GM12878 (cell line): ENCODE measurements around the gene YIF1A. TPM values are rescaled to one million over a fixed set of nuclear protein-coding genes. Genes with fewer than 3 reads are reported as not detected.
"Not testable (repeated sequence)": the region's sequence is repeated elsewhere in the genome, so short reads cannot be mapped to it uniquely, and the experiment has no call there.

ENCODE experiments used
- ATAC-seq: fragments of 200-7000 bp; cut with Tn5 transposase; 3 replicates; pipeline ENCODE4 v1.9.1; 2020; ENCODE audit warnings: mild to moderate bottlenecking, moderate library complexity
- BruUV-seq: library from RNA; stranded (reverse); fragments of 400-500 nt; replicated peaks from 2 replicates; lab custom pipeline; 2021; lab: Mats Ljungman, UMichigan
- CTCF ChIA-PET: fragments of 300-600 bp; sonication (Branson Sonifier 250); formaldehyde crosslinking; extraction: SDS; loops from one replicate; lab custom pipeline; 2021; ENCODE audit warnings: inconsistent platforms; lab: Yijun Ruan, JAX
- POLR2A ChIA-PET: fragments of 350-600 bp; formaldehyde crosslinking; extraction: SDS; loops from one replicate; lab custom pipeline; 2021; ENCODE audit warnings: inconsistent platforms; lab: Charles Lee
- RAD21 ChIA-PET: fragments of 300-600 bp; sonication (Branson Sonifier 250); formaldehyde crosslinking; loops from one replicate; lab custom pipeline; 2023; ENCODE audit warnings: antibody characterized with exemption; ENCODE audit not compliant: unreplicated experiment; lab: Charles Lee
- SMC1A ChIA-PET: fragments of 300-600 bp; sonication (Branson Sonifier 250); formaldehyde crosslinking; loops from one replicate; lab custom pipeline; 2023; ENCODE audit not compliant: unreplicated experiment, uncharacterized antibody; lab: Charles Lee
- DNase-seq: peaks from one replicate; pipeline ENCODE4 v3.0.0-alpha.2; 2011; ENCODE audit warnings: low read depth, low spot score
- FAIRE-seq: peaks from 3 replicates; lab custom pipeline; 2011; peaks lifted over from hg19 to GRCh38; lab: Jason Lieb, UNC
- H2AFZ ChIP-seq: 2 replicates; pipeline ENCODE4 v1.6.0; 2011; ENCODE audit warnings: low read depth, low read length, control low read depth; ENCODE audit not compliant: control insufficient read depth
- H3K27ac ChIP-seq: 2 replicates; pipeline ENCODE4 v1.5.1; 2011; ENCODE audit warnings: control low read depth; ENCODE audit not compliant: control insufficient read depth, insufficient read depth
- H3K27me3 ChIP-seq, 2 experiments: replicated peaks in 1 of 2; 2 replicates each; pipeline versions ENCODE4 v1.6.0 to v1.6.1; 2011; ENCODE audit warnings: low read length in 1 of 2; ENCODE audit not compliant: control insufficient read depth in 2 of 2, insufficient read depth in 2 of 2
- H3K36me3 ChIP-seq, 2 experiments: 2 replicates each; pipeline ENCODE4 v1.5.1; 2011; ENCODE audit warnings: low read length in 1 of 2; ENCODE audit not compliant: control insufficient read depth in 2 of 2, insufficient read depth in 2 of 2
- H3K4me1 ChIP-seq: 2 replicates; pipeline ENCODE4 v1.6.1; 2011; ENCODE audit warnings: mild to moderate bottlenecking, low read length, moderate library complexity, mixed read lengths; ENCODE audit not compliant: control insufficient read depth, insufficient read depth
- H3K4me2 ChIP-seq: 2 replicates; pipeline ENCODE4 v1.6.0; 2011; ENCODE audit warnings: control low read depth; ENCODE audit not compliant: control insufficient read depth, insufficient read depth
- H3K4me3 ChIP-seq: fragments of 200-600 bp; sonication (generic); 2 replicates; pipeline ENCODE4 v1.5.1; 2016
- H3K79me2 ChIP-seq: 2 replicates; pipeline ENCODE4 v1.6.0; 2011; ENCODE audit warnings: low read length; ENCODE audit not compliant: control insufficient read depth, insufficient read depth
- H3K9ac ChIP-seq: 2 replicates; pipeline ENCODE4 v1.8.0; 2011; ENCODE audit warnings: low read length, control low read depth, mixed read lengths; ENCODE audit not compliant: control insufficient read depth, insufficient read depth
- H3K9me3 ChIP-seq: replicated peaks from 3 replicates; pipeline ENCODE4 v1.5.1; 2011; ENCODE audit warnings: mild to moderate bottlenecking, low read length; ENCODE audit not compliant: control insufficient read depth, insufficient read depth
- H4K20me1 ChIP-seq: 2 replicates; pipeline ENCODE4 v1.6.0; 2011; ENCODE audit not compliant: control insufficient read depth, insufficient read depth
- CEBPB ChIP-seq, 2 experiments: fragments of 150-350 bp in 1 of 2; IDR thresholded peaks; 2 replicates each; pipeline ENCODE4 v1.6.1; 2012 to 2014; ENCODE audit warnings: low read depth in 2 of 2, low read length in 2 of 2, borderline replicate concordance in 1 of 2, inconsistent platforms in 1 of 2
- POU2F2 ChIP-seq: IDR thresholded peaks from 3 replicates; pipeline ENCODE4 v1.6.1; 2011; ENCODE audit warnings: low read depth, mild to moderate bottlenecking, low read length, borderline replicate concordance
- RAD51 ChIP-seq: fragments of 450-650 bp; IDR thresholded peaks from 2 replicates; pipeline ENCODE4 v1.6.1; 2016; ENCODE audit warnings: moderate library complexity, mild to moderate bottlenecking, inconsistent platforms
- SIN3A ChIP-seq: IDR thresholded peaks from 2 replicates; pipeline ENCODE4 v1.6.1; 2012; ENCODE audit warnings: low read depth, low read length, improper control_type of control experiment
- YBX1 ChIP-seq: fragments of 450-650 bp; IDR thresholded peaks from 2 replicates; pipeline ENCODE4 v1.6.1; 2016; ENCODE audit warnings: antibody characterized with exemption
- ZZZ3 ChIP-seq: IDR thresholded peaks from 2 replicates; pipeline ENCODE4 v1.6.1; 2011; ENCODE audit warnings: low read depth; ENCODE audit not compliant: control insufficient read depth, insufficient read length
- WGBS: methylation state at CpG from one replicate; pipeline ENCODE4 v1.1.6; 2016; ENCODE audit warnings: low lambda C conversion rate; ENCODE audit not compliant: insufficient replicate concordance, insufficient coverage; ENCODE audit errors: missing lambda C conversion rate; 5-methylcytosine and 5-hydroxymethylcytosine counted together
- in situ Hi-C: fragments of 300-500 bp; cut with MboI; formaldehyde crosslinking; loops from 9 replicates; pipeline ENCODE4 v1.14.3; 2018; ENCODE audit warnings: mixed read lengths
- intact Hi-C: fragments of 100-400 bp; cut with micrococcal nuclease; formaldehyde crosslinking; loops from one replicate; pipeline ENCODE4 v1.14.2; 2022; ENCODE audit not compliant: unreplicated experiment
- polyA plus RNA-seq, 11 experiments: library from polyadenylated mRNA; depleted of rRNA in 4 of 11; unstranded in 6 of 11; stranded (reverse) in 5 of 11; fragments of >200 nt; fragmentation: Nextera tagmentation in 4 of 11; fragmentation: Illumina TruSeq in 1 of 11; extraction: Ambion mirVana in 4 of 11; extraction: Trizol in 1 of 11; gene quantifications; 1 replicate in 1 of 11; 2 replicates in 10 of 11; pipeline versions ENCODE4 v1.2.1 to v1.2.3, GENCODE V29; 2011 to 2016; ENCODE audit warnings: inconsistent platforms in 2 of 11, missing spikeins in 2 of 11, low read depth in 1 of 11
- total RNA-seq, 4 experiments: library from RNA; depleted of rRNA in 3 of 4; stranded (reverse); fragments of >200 nt in 3 of 4; fragmentation: Illumina TruSeq in 1 of 4; extraction: Trizol in 1 of 4; gene quantifications; 2 replicates each; pipeline versions ENCODE4 v1.2.1 to v1.2.3, GENCODE V29; 2013 to 2021
- TF ChIP-seq, protein P1 (sequence below): IDR thresholded peaks from 2 replicates; pipeline ENCODE4 v1.6.1; 2012; ENCODE audit warnings: low read depth, low read length, improper control_type of control experiment

YIF1A gene
- total and polyA plus RNA-seq, 10 of the 15 experiments (the other 5 are each of a cell fraction or from before 2014, with no cell fraction given): 6.6 to 128 (median 71.7) TPM

DNA sequence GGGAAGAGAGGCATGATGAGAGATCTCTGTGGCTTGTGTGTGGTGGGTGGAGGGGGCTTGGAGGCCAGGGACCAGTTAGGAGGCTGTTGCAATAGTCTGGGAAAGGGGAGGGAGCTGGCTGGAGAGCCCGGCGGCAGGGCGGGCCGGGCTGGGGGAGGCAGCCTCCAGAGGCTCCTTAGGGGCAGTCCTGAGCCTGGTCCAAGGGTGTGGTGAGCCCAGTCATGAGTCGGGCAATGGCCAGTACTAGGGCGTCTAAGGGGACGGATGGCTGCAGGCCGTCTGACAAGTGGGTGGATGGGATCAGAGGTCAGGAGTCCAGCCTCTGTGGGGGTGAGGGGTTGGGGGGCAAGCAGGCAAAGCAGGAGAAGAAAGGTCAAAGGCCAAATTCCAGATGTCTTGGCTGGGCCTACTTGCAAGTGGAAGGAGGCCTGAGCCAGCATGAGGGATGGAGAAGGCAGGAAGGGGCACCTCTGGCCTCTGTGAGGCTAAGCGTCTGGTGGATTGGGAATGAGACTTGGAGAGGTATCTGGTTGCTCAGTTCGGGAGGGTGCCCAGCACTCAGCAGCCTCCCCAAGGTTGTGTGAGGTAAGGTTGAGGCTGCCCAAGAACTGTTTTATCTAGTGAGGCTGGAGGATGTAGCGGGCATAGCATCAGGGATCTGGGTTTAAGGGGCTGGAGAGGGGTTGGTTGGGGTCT is 33.9 kb upstream of the YIF1A start (continued):
- TF ChIP-seq YBX1 (no peak), POU2F2 (no peak), SIN3A (no peak), RAD51 (no peak), CEBPB (IDR thresholded peaks at IDR 0.05; ENCODE audit: borderline replicate concordance in 1 of 2, low read depth in 2 of 2, low read length in 2 of 2) (no peak)
- TF ChIP-seq, protein P1, sequence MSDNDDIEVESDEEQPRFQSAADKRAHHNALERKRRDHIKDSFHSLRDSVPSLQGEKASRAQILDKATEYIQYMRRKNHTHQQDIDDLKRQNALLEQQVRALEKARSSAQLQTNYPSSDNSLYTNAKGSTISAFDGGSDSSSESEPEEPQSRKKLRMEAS: no peak

DNA sequence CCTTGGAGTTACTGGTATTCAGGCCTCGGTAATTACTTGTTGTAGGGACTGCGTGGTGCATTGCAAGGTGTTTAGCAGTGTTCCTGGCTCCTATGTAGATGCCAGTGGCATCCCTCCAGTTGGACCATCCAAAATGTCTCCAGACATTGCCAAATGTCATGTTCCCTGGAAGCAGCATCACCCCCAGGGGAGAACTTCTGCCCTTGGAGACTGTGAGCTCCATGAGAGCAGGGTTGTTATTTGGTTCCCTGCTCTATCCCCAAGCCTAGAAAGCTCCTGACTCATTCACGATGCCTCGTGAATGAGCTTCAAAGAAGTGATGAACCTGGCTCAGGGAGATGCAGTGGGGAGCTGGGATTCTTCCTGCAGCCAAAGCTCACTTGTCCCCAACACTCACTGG is 32.7 kb upstream of the YIF1A start:
- FAIRE-seq (no peak), DNase-seq (no peak), ATAC-seq (no peak)
- Histone ChIP-seq H3K9ac (no peak overlapping the region), H3K27ac (no peak overlapping the region), H3K4me1 (peaks cover 18% of the 10 kb centered on the region), H4K20me1 (no peaks in the 10 kb centered on the region), H3K27me3 (no peaks in the 10 kb centered on the region; a peak in 1 of 4 replicates), H3K4me2 (no peak overlapping the region), H3K79me2 (no peaks in the 10 kb centered on the region), H3K9me3 (no peaks in the 10 kb centered on the region; the same call in 2 of the 3 replicates), H3K36me3 (no peaks in the 10 kb centered on the region), H2AFZ (no peak overlapping the region), H3K4me3 (no peak overlapping the region)
- no TSS peak for BruUV-seq
- no peak for TF ChIP-seq CEBPB (IDR thresholded peaks at IDR 0.05; ENCODE audit: borderline replicate concordance in 1 of 2, low read depth in 2 of 2, low read length in 2 of 2)
- no peak for TF ChIP-seq ZZZ3
- 80% methylated on average over 4 of the region's 4 CpGs for WGBS
- intact Hi-C loops: no loop called here
- POLR2A ChIA-PET: no interaction called here
- SMC1A ChIA-PET: interaction anchor here (1.0 kb wide), 1 partner anchor 9 kb away, joined by 3 read pairs; no protein-coding TSS in a partner anchor
- CTCF ChIA-PET: interaction anchor here (1.9 kb wide), 1 partner anchor 9 kb away, joined by 8 read pairs; no protein-coding TSS in a partner anchor
- in situ Hi-C loops: no loop called here
- RAD21 ChIA-PET: interaction anchor here (1.5 kb wide), 1 partner anchor 9 kb away, joined by 5 read pairs; no protein-coding TSS in a partner anchor

DNA sequence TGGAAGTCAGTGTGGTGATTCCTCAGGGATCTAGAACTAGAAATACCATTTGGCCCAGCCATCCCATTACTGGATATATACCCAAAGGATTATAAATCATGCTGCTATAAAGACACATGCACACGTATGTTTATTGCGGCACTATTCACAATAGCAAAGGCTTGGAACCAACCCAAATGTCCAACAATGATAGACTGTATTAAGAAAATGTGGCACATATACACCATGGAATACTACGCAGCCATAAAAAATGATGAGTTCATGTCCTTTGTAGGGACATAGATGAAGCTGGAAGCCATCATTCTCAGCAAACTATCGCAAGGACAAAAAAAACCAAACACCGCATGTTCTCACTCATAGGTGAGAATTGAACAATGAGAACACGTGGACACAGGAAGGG is 31.8 kb upstream of the YIF1A start:
- H3K27ac ChIP-seq, H3K4me2 ChIP-seq, FAIRE-seq, POLR2A ChIA-PET, in situ Hi-C loops, DNase-seq, intact Hi-C loops, ATAC-seq, H2AFZ ChIP-seq, H3K9ac ChIP-seq, BruUV-seq, H3K4me3 ChIP-seq, H3K36me3 ChIP-seq, SMC1A ChIA-PET, H3K79me2 ChIP-seq, H4K20me1 ChIP-seq, CTCF ChIA-PET, RAD21 ChIA-PET, H3K27me3 ChIP-seq, H3K9me3 ChIP-seq: not testable (repeated sequence)
- H3K4me1 ChIP-seq: peaks cover 18% of the 10 kb centered on the region
- WGBS: 71% methylated on average over 6 of the region's 6 CpGs

DNA sequence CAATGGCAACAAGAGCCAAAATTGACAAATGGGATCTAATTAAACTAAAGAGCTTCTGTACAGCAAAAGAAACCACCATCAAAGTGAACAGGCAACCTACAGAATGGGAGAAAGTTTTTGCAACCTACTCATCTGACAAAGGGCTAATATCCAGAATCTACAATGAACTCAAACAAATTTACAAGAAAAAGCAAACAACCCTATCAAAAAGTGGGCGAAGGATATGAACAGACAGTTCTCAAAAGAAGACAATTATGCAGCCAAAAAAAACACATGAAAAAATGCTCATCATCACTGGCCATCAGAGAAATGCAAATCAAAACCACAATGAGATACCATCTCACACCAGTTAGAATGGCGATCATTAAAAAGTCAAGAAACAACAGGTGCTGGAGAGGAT is 31.3 kb upstream of the YIF1A start:
- SMC1A ChIA-PET, H2AFZ ChIP-seq, RAD21 ChIA-PET, in situ Hi-C loops, H3K36me3 ChIP-seq, FAIRE-seq, H3K4me2 ChIP-seq, H3K4me3 ChIP-seq, H3K27me3 ChIP-seq, H3K9ac ChIP-seq, H3K79me2 ChIP-seq, DNase-seq, BruUV-seq, CTCF ChIA-PET, intact Hi-C loops, H3K27ac ChIP-seq, H3K9me3 ChIP-seq, ATAC-seq, POLR2A ChIA-PET, H4K20me1 ChIP-seq: not testable (repeated sequence)
- 81% methylated on average over 2 of the region's 2 CpGs for WGBS
- peaks cover 18% of the 10 kb centered on the region for H3K4me1 ChIP-seq
